HFFc6 (cell line): ENCODE measurements around the gene SPTAN1. TPM values are rescaled to one million over a fixed set of nuclear protein-coding genes. Genes with fewer than 3 reads are reported as not detected.
A peak's percentile ranks its signal among the peaks of the same experiment; 100 is the strongest.

Source experiments
- DNase-seq: peaks from one replicate; pipeline ENCODE4 v3.0.0-alpha.2; 2018
- H3K27ac Mint-ChIP-seq: 2 replicates; pipeline ENCODE4 v1.8.0; 2020; ENCODE audit warnings: mild to moderate bottlenecking, mixed read lengths
- H3K27me3 Mint-ChIP-seq: 2 replicates; pipeline ENCODE4 v1.8.0; 2021; ENCODE audit warnings: mild to moderate bottlenecking, moderate library complexity, mixed read lengths; ENCODE audit not compliant: insufficient read depth
- H3K36me3 Mint-ChIP-seq: 2 replicates; pipeline ENCODE4 v1.8.0; 2021; ENCODE audit warnings: low read depth, mixed read lengths
- H3K4me1 Mint-ChIP-seq: 2 replicates; pipeline ENCODE4 v1.8.0; 2020; ENCODE audit warnings: low read depth, mixed read lengths
- H3K4me3 Mint-ChIP-seq: 2 replicates; pipeline ENCODE4 v1.8.0; 2020; ENCODE audit warnings: mild to moderate bottlenecking, moderate library complexity, mixed read lengths
- H3K9me3 Mint-ChIP-seq: 2 replicates; pipeline ENCODE4 v1.8.0; 2020; ENCODE audit warnings: mild to moderate bottlenecking, mixed read lengths
- total RNA-seq, 6 experiments: library from RNA; stranded (reverse); fragmentation: NEBNext Ultra II Directional; extraction: Animal tissue kit (Norgen Biotek cat#: 25700); gene quantifications; 2 replicates in 1 of 6; 3 replicates in 5 of 6; pipeline ENCODE4 v1.2.3, GENCODE V29; 2021
- TF ChIP-seq, protein P1 (sequence below): fragments of 200-600 bp; sonication (generic); IDR thresholded peaks from 2 replicates; pipeline ENCODE4 v1.5.0; 2021; ENCODE audit warnings: antibody characterized with exemption, mild to moderate bottlenecking

The SPTAN1 gene
- total RNA-seq, 6 experiments from 2014 or later = 316 to 368 (median 327) TPM

DNA sequence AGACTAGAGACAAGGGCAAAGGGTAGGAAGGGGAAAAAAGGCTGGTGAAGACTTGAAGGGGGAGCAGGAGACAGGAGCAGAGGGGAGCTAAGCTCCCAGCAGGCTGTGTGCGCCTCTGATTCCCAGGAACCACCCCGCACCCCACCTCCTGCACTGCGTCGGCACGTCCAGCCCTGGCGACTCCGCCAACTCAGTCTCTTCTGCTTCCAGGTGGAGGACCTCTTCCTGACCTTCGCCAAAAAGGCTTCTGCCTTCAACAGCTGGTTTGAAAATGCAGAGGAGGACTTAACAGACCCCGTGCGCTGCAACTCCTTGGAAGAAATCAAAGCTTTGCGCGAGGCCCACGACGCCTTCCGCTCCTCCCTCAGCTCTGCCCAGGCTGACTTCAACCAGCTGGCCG lies 73.8 kb downstream of the SPTAN1 start:
- Mint-ChIP-seq H3K4me1 (peaks cover 8% of the 10 kb centered on the region), H3K4me3 (no peak overlapping the region; the same call in 1 of the 2 replicates), H3K36me3 (peaks cover 41% of the 10 kb centered on the region), H3K27me3 (peaks cover 34% of the 10 kb centered on the region), H3K9me3 (no peaks in the 10 kb centered on the region), H3K27ac (no peak overlapping the region)
- TF ChIP-seq, protein P1, sequence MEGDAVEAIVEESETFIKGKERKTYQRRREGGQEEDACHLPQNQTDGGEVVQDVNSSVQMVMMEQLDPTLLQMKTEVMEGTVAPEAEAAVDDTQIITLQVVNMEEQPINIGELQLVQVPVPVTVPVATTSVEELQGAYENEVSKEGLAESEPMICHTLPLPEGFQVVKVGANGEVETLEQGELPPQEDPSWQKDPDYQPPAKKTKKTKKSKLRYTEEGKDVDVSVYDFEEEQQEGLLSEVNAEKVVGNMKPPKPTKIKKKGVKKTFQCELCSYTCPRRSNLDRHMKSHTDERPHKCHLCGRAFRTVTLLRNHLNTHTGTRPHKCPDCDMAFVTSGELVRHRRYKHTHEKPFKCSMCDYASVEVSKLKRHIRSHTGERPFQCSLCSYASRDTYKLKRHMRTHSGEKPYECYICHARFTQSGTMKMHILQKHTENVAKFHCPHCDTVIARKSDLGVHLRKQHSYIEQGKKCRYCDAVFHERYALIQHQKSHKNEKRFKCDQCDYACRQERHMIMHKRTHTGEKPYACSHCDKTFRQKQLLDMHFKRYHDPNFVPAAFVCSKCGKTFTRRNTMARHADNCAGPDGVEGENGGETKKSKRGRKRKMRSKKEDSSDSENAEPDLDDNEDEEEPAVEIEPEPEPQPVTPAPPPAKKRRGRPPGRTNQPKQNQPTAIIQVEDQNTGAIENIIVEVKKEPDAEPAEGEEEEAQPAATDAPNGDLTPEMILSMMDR = no peak
- no peak for DNase-seq

DNA sequence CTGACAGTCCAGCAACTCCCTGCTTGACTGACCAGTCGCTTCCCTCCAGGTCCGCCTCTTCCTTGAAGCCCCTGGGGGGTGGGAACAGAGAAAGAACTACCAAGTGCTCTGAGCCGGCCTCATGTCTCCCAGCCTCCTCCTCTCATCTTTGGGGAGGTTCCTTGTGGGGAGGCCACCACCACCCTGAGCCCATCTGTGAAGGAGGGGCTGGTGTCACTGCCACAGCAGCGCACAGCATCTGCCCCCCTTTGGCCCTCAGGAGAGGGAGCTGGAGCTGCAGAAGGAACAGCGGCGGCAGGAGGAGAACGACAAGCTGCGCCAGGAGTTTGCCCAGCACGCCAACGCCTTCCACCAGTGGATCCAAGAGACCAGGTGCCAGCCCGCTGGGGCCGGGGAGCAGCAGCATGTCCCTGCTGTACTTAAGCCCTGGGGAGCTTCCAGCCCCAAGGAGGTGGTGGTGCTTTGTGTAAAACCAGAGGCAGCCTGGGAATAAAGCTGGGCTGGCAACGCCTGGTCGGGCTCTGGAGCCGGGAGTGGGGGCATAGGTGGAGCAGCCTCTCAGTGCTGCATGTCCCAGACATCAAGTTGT lies 74.8 kb downstream of the SPTAN1 start:
- TF ChIP-seq, protein P1 = no peak
- no peak overlapping the region; the same call in 1 of the 2 replicates for H3K4me3 Mint-ChIP-seq
- peaks cover 41% of the 10 kb centered on the region for H3K36me3 Mint-ChIP-seq
- H3K4me1 Mint-ChIP-seq = peaks cover 8% of the 10 kb centered on the region
- DNase-seq = no peak
- H3K9me3 Mint-ChIP-seq = no peaks in the 10 kb centered on the region
- peaks cover 36% of the 10 kb centered on the region for H3K27me3 Mint-ChIP-seq
- H3K27ac Mint-ChIP-seq = no peak overlapping the region; the same call in 1 of the 2 replicates

DNA sequence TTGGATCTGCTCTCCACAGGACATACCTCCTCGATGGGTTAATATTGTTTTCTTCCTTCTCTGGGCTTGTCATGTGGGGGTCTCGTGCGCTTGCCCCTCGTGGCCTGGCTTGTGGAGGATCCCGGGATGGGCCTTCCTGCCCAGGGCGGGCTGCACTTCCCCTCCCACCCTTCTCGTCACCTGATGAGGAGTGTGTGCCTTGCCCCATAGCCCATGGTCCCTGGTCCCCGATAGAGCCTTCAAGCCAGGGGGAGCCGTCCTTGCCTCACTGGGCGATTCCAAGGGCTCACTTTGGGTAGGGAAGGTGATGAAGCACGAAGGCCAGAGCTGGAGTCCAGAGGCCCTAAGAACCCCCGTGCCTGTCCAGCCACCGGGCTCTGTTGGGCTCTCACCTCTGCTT lies 75.5 kb downstream of the SPTAN1 start:
- H3K9me3 Mint-ChIP-seq = no peaks in the 10 kb centered on the region
- H3K27ac Mint-ChIP-seq = peak overlapping the region; percentile 21; the same call in 1 of the 2 replicates
- no peak overlapping the region for H3K4me3 Mint-ChIP-seq
- peaks cover 42% of the 10 kb centered on the region for H3K27me3 Mint-ChIP-seq
- TF ChIP-seq, protein P1 = no peak
- peaks cover 8% of the 10 kb centered on the region for H3K4me1 Mint-ChIP-seq
- no peak for DNase-seq
- peaks cover 48% of the 10 kb centered on the region for H3K36me3 Mint-ChIP-seq

DNA sequence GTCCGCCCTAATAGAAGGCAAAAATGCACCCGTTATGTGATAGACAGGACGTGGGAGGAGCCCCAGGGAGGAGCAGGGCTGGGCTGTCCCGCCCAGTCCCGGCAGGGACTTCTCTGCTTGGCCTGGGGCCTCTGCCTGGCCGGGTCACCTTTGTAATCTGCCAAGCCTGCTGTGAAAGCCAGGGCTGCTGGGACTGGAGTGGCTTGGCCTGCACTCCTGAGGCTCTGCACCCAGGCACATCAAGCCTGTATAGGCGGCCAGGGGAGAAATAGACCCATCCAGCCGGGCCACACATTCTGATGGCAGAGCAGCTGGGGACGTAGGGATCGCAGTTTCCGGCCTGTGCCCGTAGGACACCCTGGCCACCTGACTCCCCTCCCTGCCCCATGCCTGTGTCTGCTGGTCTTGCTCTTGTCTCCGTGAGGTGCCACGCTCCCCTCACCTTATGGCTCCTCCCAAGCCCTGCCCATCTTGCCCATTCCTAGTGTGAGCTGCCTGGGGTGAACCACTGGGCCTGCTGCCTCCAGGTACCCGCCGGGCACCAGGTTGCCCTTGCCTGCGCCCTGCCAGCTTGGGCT lies 76.2 kb downstream of the SPTAN1 start:
- peaks cover 48% of the 10 kb centered on the region for H3K27me3 Mint-ChIP-seq
- H3K27ac Mint-ChIP-seq = peak overlapping the region; percentile 57; the same call in 1 of the 2 replicates
- TF ChIP-seq, protein P1 = no peak
- peaks cover 8% of the 10 kb centered on the region for H3K4me1 Mint-ChIP-seq
- no peak for DNase-seq
- peaks cover 48% of the 10 kb centered on the region for H3K36me3 Mint-ChIP-seq
- H3K9me3 Mint-ChIP-seq = no peaks in the 10 kb centered on the region
- H3K4me3 Mint-ChIP-seq = no peak overlapping the region

DNA sequence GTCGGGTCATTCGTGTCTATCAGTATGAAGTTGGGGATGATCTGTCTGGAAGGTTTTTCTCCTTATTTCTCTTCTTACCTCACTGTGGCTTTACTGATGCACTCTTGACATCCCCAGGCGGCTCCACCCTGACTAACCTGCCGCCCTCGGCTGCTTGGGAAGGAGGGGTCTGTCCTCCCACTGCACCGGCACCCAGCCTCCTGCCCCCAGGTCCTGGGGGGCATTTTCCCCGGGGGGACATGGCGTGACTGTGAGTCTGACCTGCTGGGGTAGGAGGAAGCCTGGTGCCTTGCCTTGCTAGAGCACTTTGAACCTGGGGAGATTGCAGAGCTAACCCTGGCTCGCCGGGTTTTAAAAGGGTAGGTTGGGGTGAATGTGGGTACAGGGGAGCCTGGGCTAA lies 76.7 kb downstream of the SPTAN1 start:
- Mint-ChIP-seq H3K27ac (peak overlapping the region; percentile 57), H3K4me1 (peaks cover 8% of the 10 kb centered on the region), H3K9me3 (no peaks in the 10 kb centered on the region), H3K36me3 (peaks cover 48% of the 10 kb centered on the region), H3K4me3 (no peak overlapping the region), H3K27me3 (peaks cover 49% of the 10 kb centered on the region)
- TF ChIP-seq, protein P1 = no peak
- no peak for DNase-seq
